H1 (cell line): Measurements from ENCODE around the gene TMIGD2. TPM values are rescaled to one million over a fixed set of nuclear protein-coding genes. Genes with fewer than 3 reads are reported as not detected.

Experiments used
- BRCA1 ChIP-seq: IDR thresholded peaks from 2 replicates; pipeline ENCODE4 v1.6.1; 2012; ENCODE audit warnings: low read depth, low read length, improper control_type of control experiment
- SIX5 ChIP-seq: IDR thresholded peaks from 2 replicates; pipeline ENCODE4 v1.6.1; 2011; ENCODE audit warnings: mild to moderate bottlenecking, low read depth, low read length
- polyA plus RNA-seq, 7 experiments: library from polyadenylated mRNA; depleted of rRNA in 3 of 7; stranded (reverse) in 5 of 7; unstranded in 2 of 7; fragments of >200 nt in 5 of 7; fragments of 200-250 nt in 2 of 7; gene quantifications; 1 replicate in 5 of 7; 2 replicates in 1 of 7; 4 replicates in 1 of 7; pipeline versions ENCODE4 v1.2.1 to v1.2.3, GENCODE V29; 2011 to 2013; ENCODE audit warnings: missing spikeins in 2 of 7, mixed read lengths in 2 of 7
- total RNA-seq: library from RNA; stranded (reverse); fragmentation: NEBNext Ultra II Directional; extraction: Animal tissue kit (Norgen Biotek cat#: 25700); gene quantifications from 2 replicates; pipeline ENCODE4 v1.2.1, GENCODE V29; 2021

TMIGD2 gene
- total and polyA plus RNA-seq, 2 of the 8 experiments (the other 6 are each of a cell fraction or from before 2014, with no cell fraction given) = 0.39 to 0.41 TPM

- TF ChIP-seq BRCA1 = no peak
- no peak for TF ChIP-seq SIX5
Measured at GRCh38 chr19:4267901-4268815, 34.0 kb downstream of the TMIGD2 start (continued).
